ENCODE results near the gene KDELR3. TPM values are rescaled to one million over a fixed set of nuclear protein-coding genes. Genes with fewer than 3 reads are reported as not detected.

Gene KDELR3
- total RNA-seq, 1 donor from 2014 or later = 7.1 TPM

DNA sequence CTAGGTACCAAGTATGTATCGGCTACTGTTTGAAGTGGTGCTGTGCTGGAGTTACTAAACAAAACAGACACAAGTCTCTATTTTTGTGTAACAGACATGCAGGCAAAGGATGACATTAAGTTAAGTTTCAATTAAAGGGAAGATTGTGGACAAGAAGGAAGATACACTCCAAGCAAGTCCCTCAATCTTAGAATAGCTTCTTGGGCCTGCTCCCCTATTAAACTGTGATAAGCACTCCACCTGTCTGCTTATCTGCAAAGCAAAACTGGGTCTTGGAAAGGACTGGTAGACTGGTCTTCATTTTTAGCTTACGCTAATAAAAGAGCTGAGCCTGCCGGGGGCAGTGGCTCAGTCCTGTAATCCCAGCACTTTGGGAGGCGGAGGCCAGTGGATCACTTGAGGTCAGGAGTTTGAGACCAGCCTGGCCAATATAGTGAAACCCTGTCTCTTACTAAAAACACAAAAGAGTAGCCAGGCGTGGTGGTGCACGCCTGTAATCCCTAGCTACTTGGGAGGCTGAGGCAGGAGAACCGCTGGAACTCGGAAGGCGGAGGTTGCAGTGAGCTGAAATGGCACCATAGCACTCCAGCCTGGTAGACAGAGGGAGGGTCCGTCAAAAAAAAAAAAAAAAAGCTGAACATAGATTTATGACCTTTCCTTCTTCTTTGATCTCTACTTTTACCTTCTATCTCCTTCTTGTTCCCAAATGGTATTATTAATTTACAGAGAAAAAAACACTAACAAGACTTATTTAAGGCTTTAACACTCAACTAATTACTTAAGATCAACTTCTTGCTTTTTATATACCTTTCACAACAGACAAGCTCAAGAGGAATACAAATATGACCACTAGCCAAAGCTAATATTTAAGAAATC is 34.1 kb downstream of the KDELR3 start:
- Histone ChIP-seq H3K36me3 (ENCODE audit: control insufficient read depth, insufficient read depth, low read length) (peaks cover 14% of the 10 kb centered on the region), H3K27me3 (ENCODE audit: control insufficient read depth, insufficient read depth, low read length) (no peaks in the 10 kb centered on the region), H3K4me3 (ENCODE audit: low read depth, low read length) (no peak overlapping the region)
- DNase-seq (ENCODE audit: low read depth) (no peak), FAIRE-seq (no peak)
- TF ChIP-seq, protein P1, sequence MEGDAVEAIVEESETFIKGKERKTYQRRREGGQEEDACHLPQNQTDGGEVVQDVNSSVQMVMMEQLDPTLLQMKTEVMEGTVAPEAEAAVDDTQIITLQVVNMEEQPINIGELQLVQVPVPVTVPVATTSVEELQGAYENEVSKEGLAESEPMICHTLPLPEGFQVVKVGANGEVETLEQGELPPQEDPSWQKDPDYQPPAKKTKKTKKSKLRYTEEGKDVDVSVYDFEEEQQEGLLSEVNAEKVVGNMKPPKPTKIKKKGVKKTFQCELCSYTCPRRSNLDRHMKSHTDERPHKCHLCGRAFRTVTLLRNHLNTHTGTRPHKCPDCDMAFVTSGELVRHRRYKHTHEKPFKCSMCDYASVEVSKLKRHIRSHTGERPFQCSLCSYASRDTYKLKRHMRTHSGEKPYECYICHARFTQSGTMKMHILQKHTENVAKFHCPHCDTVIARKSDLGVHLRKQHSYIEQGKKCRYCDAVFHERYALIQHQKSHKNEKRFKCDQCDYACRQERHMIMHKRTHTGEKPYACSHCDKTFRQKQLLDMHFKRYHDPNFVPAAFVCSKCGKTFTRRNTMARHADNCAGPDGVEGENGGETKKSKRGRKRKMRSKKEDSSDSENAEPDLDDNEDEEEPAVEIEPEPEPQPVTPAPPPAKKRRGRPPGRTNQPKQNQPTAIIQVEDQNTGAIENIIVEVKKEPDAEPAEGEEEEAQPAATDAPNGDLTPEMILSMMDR (IDR thresholded peaks at IDR 0.05; ENCODE audit: insufficient read depth, low read length, severe bottlenecking) = no peak

DNA sequence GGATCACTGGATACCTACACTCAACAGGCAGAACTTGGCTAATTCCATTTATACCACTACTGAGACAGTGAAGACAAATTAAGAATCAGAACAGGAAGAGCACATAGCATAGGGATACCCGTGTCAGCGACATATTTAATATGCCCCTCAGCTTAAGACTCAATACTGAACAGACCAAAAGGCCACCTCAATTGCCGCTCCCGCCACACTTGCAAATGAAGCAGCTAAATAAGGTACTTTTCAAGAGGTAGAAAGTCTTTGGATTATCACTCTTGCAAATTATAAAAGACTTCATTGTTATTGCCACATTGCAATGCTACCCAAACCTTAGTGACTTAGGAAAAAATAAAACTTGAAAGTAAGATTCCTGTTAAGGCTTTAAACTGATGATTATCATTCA is 35.1 kb downstream of the KDELR3 start:
- no peak overlapping the region for H3K4me3 ChIP-seq (ENCODE audit: low read depth, low read length)
- TF ChIP-seq, protein P1 (IDR thresholded peaks at IDR 0.05; ENCODE audit: insufficient read depth, low read length, severe bottlenecking) = no peak
- H3K27me3 ChIP-seq (ENCODE audit: control insufficient read depth, insufficient read depth, low read length) = no peaks in the 10 kb centered on the region
- H3K36me3 ChIP-seq (ENCODE audit: control insufficient read depth, insufficient read depth, low read length) = peaks cover 11% of the 10 kb centered on the region
- no peak for FAIRE-seq
- no peak for DNase-seq (ENCODE audit: low read depth)

DNA sequence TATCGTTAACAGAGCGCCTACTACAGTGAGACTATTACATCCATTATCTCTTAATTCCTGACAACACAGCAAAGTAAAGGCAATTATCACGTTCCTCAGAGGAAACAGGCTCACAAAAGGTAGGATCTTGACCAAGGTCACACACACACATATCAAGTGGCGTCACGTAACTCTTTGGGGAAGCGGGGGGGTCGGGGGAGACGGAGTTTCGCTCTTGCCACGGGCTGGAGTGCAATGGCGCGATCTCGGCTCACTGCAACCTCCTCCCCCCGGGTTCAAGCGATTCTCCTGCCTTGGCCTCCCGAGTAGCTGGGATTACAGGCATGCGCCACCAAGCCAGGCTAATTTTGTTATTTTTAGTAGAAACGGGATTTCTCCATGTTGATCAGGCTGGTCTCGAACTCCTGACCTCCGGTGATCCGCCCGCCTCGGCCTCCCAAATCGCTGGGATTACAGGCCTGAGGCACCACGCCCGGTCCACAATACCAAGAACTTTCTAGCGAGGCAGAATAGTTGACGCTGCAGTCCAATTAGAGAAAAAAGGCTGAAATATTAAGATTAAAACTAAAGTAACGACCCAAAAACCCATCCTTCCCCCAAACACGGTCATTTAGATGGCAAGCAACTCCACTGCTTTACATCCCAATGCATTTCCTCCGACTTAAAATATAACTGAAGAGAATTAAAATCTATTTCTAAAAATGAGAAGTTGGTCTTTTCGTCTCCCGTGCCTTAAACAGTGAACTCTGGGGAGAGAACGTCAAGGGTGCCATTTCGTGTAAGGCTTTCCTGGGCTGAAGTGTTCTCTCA is 37.0 kb downstream of the KDELR3 start:
- no peak for FAIRE-seq
- H3K27me3 ChIP-seq (ENCODE audit: control insufficient read depth, insufficient read depth, low read length) = no peaks in the 10 kb centered on the region
- TF ChIP-seq, protein P1 (IDR thresholded peaks at IDR 0.05; ENCODE audit: insufficient read depth, low read length, severe bottlenecking) = no peak
- peaks cover 4% of the 10 kb centered on the region for H3K36me3 ChIP-seq (ENCODE audit: control insufficient read depth, insufficient read depth, low read length)
- peak; percentile 32 for DNase-seq (ENCODE audit: low read depth)
- H3K4me3 ChIP-seq (ENCODE audit: low read depth, low read length) = peak overlapping the region; percentile 89

DNA sequence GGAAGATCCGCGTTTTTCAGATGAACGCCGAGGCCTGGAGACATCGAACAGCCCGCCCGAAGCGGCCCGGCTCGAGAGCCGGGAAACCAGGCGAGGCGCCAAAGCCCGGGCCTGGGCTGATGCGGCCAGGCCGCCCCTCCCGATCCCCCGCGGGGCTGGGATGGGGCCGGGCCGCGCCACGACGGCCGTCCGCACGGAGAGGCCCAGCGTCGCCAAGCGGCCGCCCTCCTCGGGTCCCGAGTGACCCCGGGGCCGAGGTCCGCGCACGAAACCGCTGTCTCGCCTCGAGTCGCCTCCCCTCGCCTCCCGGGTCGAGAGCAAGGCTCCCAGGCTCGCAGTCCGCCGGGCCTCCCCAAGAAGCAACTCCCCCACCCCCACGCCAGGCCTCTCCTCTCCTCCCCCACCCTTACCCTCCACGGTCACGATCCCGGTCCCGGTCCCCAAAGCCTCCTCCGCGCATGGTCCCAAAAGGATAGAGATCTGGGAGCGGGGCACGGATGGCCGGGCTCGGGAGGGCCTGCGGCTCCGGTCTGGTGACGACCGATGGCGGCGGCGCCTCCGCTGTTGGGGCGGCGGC is 37.7 kb downstream of the KDELR3 start:
- DNase-seq (ENCODE audit: low read depth) (no peak), FAIRE-seq (no peak)
- TF ChIP-seq, protein P1 (IDR thresholded peaks at IDR 0.05; ENCODE audit: insufficient read depth, low read length, severe bottlenecking) = no peak
- Histone ChIP-seq H3K4me3 (ENCODE audit: low read depth, low read length) (peak overlapping the region; percentile 89), H3K27me3 (ENCODE audit: control insufficient read depth, insufficient read depth, low read length) (no peaks in the 10 kb centered on the region), H3K36me3 (ENCODE audit: control insufficient read depth, insufficient read depth, low read length) (peaks cover 2% of the 10 kb centered on the region)

DNA sequence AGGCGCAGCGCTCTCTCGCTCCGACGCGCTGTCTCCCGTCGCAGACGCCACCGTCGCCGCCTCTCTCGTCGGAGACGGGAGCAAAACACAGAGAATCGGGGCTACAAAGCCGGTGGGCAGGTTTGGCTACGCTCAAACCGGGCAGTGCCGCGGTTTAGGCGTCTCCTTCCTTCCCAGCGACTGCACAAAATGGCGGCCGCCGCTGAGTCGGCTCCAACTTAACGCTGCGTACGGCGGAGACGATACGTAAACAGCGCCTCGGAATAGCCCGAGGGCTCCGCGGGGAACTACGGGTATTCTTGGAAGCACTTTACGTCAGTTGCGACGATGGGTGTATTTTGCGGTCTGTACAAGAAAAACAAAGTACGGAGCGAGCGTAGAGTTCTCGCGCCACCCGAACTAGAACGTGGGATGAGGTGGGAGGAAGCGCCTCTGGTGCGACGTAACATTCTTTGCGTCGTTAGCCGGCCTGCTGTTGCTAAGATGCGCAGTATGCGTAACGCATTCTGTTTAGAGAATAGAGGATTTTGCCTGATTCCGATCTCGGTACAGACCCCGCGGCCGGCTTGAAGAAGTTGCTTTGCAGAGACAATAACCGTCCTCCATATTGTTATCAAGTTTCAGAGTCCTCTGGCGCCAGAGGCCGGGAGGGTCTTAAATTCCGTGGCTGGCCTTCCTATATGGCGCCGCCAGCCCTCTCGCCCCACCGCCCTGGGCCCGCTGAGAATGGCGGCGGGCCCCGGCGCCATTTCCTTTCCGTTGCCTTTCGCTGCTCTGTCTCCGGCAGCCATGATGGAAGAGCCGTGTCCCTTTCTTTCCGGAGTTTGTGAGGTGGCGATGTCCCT is 38.4 kb downstream of the KDELR3 start, which contains the start of gene DDX17:
Gene DDX17 (minus strand): TSS at position 194 of the 845 bp plus-strand sequence.
- DNase-seq (ENCODE audit: low read depth) (peak; percentile 92), FAIRE-seq (no peak)
- Histone ChIP-seq H3K4me3 (ENCODE audit: low read depth, low read length) (peak within 1 kb of the TSS; percentile 89), H3K27me3 (ENCODE audit: control insufficient read depth, insufficient read depth, low read length) (no peaks in the 10 kb centered on the region), H3K36me3 (ENCODE audit: control insufficient read depth, insufficient read depth, low read length) (peaks cover 2% of the 10 kb centered on the region)
- TF ChIP-seq, protein P1 (IDR thresholded peaks at IDR 0.05; ENCODE audit: insufficient read depth, low read length, severe bottlenecking) = no peak

Data from bronchial epithelial cell (primary cell).